DOHH2 (cell line): ENCODE measurements around the gene CGB8.

ENCODE experiments used
- H3F3A ChIP-seq: fragments of 200-600 bp; sonication (generic), shearing (Covaris generic); 2 replicates; pipeline ENCODE4 v1.6.0; 2016; ENCODE audit warnings: antibody characterized with exemption, mild to moderate bottlenecking; ENCODE audit not compliant: control insufficient read depth, insufficient read depth
- H3K27ac ChIP-seq: fragments of 200-600 bp; sonication (generic); 2 replicates; pipeline ENCODE4 v1.5.1; 2014; ENCODE audit warnings: low read depth, mild to moderate bottlenecking, low read length, moderate library complexity
- H3K27me3 ChIP-seq: fragments of 200-600 bp; sonication (generic); 2 replicates; pipeline ENCODE4 v1.6.1; 2014; ENCODE audit warnings: mild to moderate bottlenecking, low read length, mixed read lengths; ENCODE audit not compliant: control insufficient read depth
- H3K36me3 ChIP-seq: fragments of 200-600 bp; sonication (generic); 2 replicates; pipeline ENCODE4 v1.6.1; 2014; ENCODE audit warnings: mild to moderate bottlenecking, low read length, moderate library complexity, mixed read lengths; ENCODE audit not compliant: control insufficient read depth
- H3K4me1 ChIP-seq: fragments of 200-600 bp; sonication (generic); 2 replicates; pipeline ENCODE4 v1.6.1; 2014; ENCODE audit warnings: mild to moderate bottlenecking, low read length, mixed read lengths; ENCODE audit not compliant: control insufficient read depth
- H3K4me2 ChIP-seq: fragments of 200-600 bp; sonication (generic); 2 replicates; pipeline ENCODE4 v1.6.0; 2014; ENCODE audit warnings: mild to moderate bottlenecking, low read length, moderate library complexity
- H3K4me3 ChIP-seq: fragments of 200-600 bp; sonication (generic); 2 replicates; pipeline ENCODE4 v1.5.1; 2014; ENCODE audit warnings: mild to moderate bottlenecking, low read length, mixed read lengths
- H3K79me2 ChIP-seq: fragments of 200-600 bp; sonication (generic); 2 replicates; pipeline ENCODE4 v1.6.1; 2014; ENCODE audit warnings: mild to moderate bottlenecking, low read length, mixed read lengths; ENCODE audit not compliant: control insufficient read depth
- H3K9me2 ChIP-seq: fragments of 200-600 bp; sonication (generic); replicated peaks from 2 replicates; pipeline ENCODE4 v1.6.1; 2014; ENCODE audit warnings: mild to moderate bottlenecking, low read length, mixed read lengths; ENCODE audit not compliant: control insufficient read depth
- H3K9me3 ChIP-seq: fragments of 200-600 bp; sonication (generic); 2 replicates; pipeline ENCODE4 v1.6.1; 2014; ENCODE audit warnings: antibody characterized with exemption, low read length, mixed read lengths; ENCODE audit not compliant: control insufficient read depth, insufficient read depth
- H4K20me1 ChIP-seq: fragments of 200-600 bp; sonication (generic); 2 replicates; pipeline ENCODE4 v1.6.0; 2014; ENCODE audit warnings: low read depth, mild to moderate bottlenecking, antibody characterized with exemption, low read length, moderate library complexity; ENCODE audit not compliant: control insufficient read depth, insufficient read depth
- CTCF ChIP-seq: fragments of 200-600 bp; sonication (generic); IDR thresholded peaks from one replicate; pipeline ENCODE4 v1.5.1; 2014; ENCODE audit warnings: antibody characterized with exemption, mild to moderate bottlenecking, low read depth, low read length; ENCODE audit not compliant: poor library complexity, severe bottlenecking
- EZH2phosphoT487 ChIP-seq: fragments of 200-600 bp; sonication (generic); IDR thresholded peaks from 2 replicates; pipeline ENCODE4 v1.6.1; 2017; ENCODE audit warnings: borderline replicate concordance, mild to moderate bottlenecking, antibody characterized with exemption, low read length, moderate library complexity, mixed read lengths

The CGB8 gene

GRCh38 chr19:49061000-49061399, 12.1 kb upstream of the CGB8 start:
- Histone ChIP-seq H3K9me3 (no peaks in the 10 kb centered on the region), H3K4me1 (peaks cover 10% of the 10 kb centered on the region), H3K79me2 (no peaks in the 10 kb centered on the region), H3F3A (no peaks in the 10 kb centered on the region), H3K36me3 (no peaks in the 10 kb centered on the region), H3K27me3 (peaks cover 66% of the 10 kb centered on the region), H3K27ac (no peak overlapping the region), H3K9me2 (no peaks in the 10 kb centered on the region), H3K4me3 (no peak overlapping the region), H3K4me2 (no peak overlapping the region), H4K20me1 (no peaks in the 10 kb centered on the region)
- TF ChIP-seq CTCF (no peak), EZH2phosphoT487 (no peak)

DNA sequence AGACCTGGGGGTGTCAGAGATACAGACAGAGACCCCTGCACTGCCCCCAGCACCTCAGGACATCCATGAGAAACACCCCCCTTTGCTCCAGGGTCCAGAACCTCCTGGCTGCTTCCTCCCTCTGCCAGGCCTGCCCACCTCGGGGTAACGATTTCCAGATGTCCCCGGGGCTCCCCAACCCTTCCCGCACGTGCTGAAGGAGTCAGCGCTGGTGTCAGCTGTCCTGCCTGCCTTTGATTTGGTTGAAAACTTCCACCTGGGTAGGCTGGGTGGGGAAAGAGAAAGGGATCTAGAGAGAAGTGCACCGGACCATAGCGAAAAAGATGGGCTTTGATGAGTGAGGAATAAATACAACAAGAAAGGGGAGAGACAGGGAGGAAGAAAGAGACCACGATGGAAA, 10.1 kb upstream of the CGB8 start:
- peaks cover 60% of the 10 kb centered on the region for H3K27me3 ChIP-seq
- H3K4me3 ChIP-seq = no peak overlapping the region
- no peak overlapping the region for H3K4me2 ChIP-seq
- no peaks in the 10 kb centered on the region for H3K79me2 ChIP-seq
- H3K9me3 ChIP-seq = no peaks in the 10 kb centered on the region
- H3F3A ChIP-seq = no peaks in the 10 kb centered on the region
- TF ChIP-seq EZH2phosphoT487 (no peak), CTCF (no peak)
- peaks cover 12% of the 10 kb centered on the region for H3K4me1 ChIP-seq
- H3K9me2 ChIP-seq = no peaks in the 10 kb centered on the region
- H3K27ac ChIP-seq = no peak overlapping the region
- no peaks in the 10 kb centered on the region for H3K36me3 ChIP-seq
- no peaks in the 10 kb centered on the region for H4K20me1 ChIP-seq

DNA sequence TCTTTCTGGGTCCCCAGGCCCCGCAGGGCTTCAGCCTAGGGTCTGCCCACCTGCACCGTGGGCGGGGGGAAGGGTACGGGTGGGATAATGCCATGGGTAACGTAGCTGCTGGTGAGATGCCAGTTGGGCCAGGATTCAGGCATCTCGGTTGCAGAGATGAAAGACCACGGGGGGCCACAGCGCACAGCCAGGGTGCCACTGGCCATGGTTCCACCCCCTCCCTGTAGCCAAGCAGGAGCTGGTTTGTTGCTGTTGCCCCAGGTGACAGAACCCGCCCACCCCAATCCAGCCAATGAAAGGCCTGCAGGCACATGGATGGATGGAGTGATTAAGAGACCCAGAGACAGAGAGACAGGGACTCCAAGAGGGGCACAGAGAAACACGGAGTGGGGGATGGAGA, 9.7 kb upstream of the CGB8 start:
- TF ChIP-seq EZH2phosphoT487 = no peak
- no peak for TF ChIP-seq CTCF
- Histone ChIP-seq H3K27me3 (peaks cover 59% of the 10 kb centered on the region), H3K4me3 (no peak overlapping the region), H3F3A (no peaks in the 10 kb centered on the region), H3K9me3 (no peaks in the 10 kb centered on the region), H3K4me1 (peaks cover 12% of the 10 kb centered on the region), H3K4me2 (no peak overlapping the region), H3K27ac (no peak overlapping the region), H3K9me2 (no peaks in the 10 kb centered on the region), H3K79me2 (no peaks in the 10 kb centered on the region), H4K20me1 (no peaks in the 10 kb centered on the region), H3K36me3 (no peaks in the 10 kb centered on the region)
